Naive thymus-derived CD4-positive, alpha-beta T cell (primary cell): ENCODE measurements around the gene TLK2. TPM values are rescaled to one million over a fixed set of nuclear protein-coding genes. Genes with fewer than 3 reads are reported as not detected.
A peak's percentile ranks its signal among the peaks of the same experiment; 100 is the strongest.
"Not testable (repeated sequence)": the region's sequence is repeated elsewhere in the genome, so short reads cannot be mapped to it uniquely, and the experiment has no call there.

Experiments
- ATAC-seq: fragments of 150-1000 bp; cut with Tn5 transposase; 2 replicates; pipeline ENCODE4 v1.10.0; 2021; ENCODE audit warnings: mild to moderate bottlenecking, moderate library complexity
- CTCF ChIA-PET: fragments of 350-600 bp; sonication (Branson Sonifier 250); formaldehyde crosslinking; loops from one replicate; lab custom pipeline; 2021; ENCODE audit warnings: antibody characterized with exemption; lab: Charles Lee
- POLR2A ChIA-PET: fragments of 350-600 bp; sonication (Branson Sonifier 250); formaldehyde crosslinking; loops from one replicate; lab custom pipeline; 2021; ENCODE audit warnings: antibody characterized with exemption, inconsistent platforms; lab: Charles Lee
- DNase-seq, 9 donors: peaks; one replicate each; pipeline versions ENCODE4 v3.0.0 to v3.0.0-alpha.2; 2020 to 2022; ENCODE audit warnings: mixed read lengths in 1 of 9
- H3K27ac ChIP-seq: one replicate; pipeline ENCODE4 v1.7.0; 2013; ENCODE audit warnings: mild to moderate bottlenecking, low read depth, low read length, moderate library complexity
- H3K27me3 ChIP-seq, 2 donors: one replicate each; pipeline ENCODE4 v1.7.0; 2013; ENCODE audit warnings: low read length in 2 of 2, mild to moderate bottlenecking in 2 of 2, moderate library complexity in 2 of 2; ENCODE audit not compliant: control insufficient read depth in 2 of 2, insufficient read depth in 2 of 2
- H3K36me3 ChIP-seq, 3 experiments: 1 replicate in 2 of 3; 2 replicates in 1 of 3; pipeline ENCODE4 v1.7.0; 2013; ENCODE audit warnings: low read length in 3 of 3, mild to moderate bottlenecking in 3 of 3, moderate library complexity in 1 of 3; ENCODE audit not compliant: insufficient read depth in 3 of 3, control insufficient read depth in 2 of 3
- H3K4me1 ChIP-seq, 2 donors: one replicate each; pipeline ENCODE4 v1.7.0; 2013; ENCODE audit warnings: low read length in 2 of 2, mild to moderate bottlenecking in 2 of 2, moderate library complexity in 1 of 2; ENCODE audit not compliant: control insufficient read depth in 2 of 2, insufficient read depth in 2 of 2
- H3K4me3 ChIP-seq: 2 replicates; pipeline ENCODE4 v1.7.0; 2013; ENCODE audit warnings: mild to moderate bottlenecking, low read length
- H3K9me3 ChIP-seq, 3 experiments: 1 replicate in 2 of 3; 2 replicates in 1 of 3; pipeline ENCODE4 v1.7.0; 2013; ENCODE audit warnings: low read length in 3 of 3; ENCODE audit not compliant: control insufficient read depth in 2 of 3
- H3K27ac Mint-ChIP-seq, 9 donors: one replicate each; pipeline ENCODE4 v1.8.0; 2020 to 2022; ENCODE audit warnings: mixed read lengths in 9 of 9, mild to moderate bottlenecking in 8 of 9, moderate library complexity in 5 of 9, inconsistent platforms in 2 of 9
- H3K27me3 Mint-ChIP-seq, 5 donors: one replicate each; pipeline ENCODE4 v1.8.0; 2021 to 2022; ENCODE audit warnings: mixed read lengths in 5 of 5, mild to moderate bottlenecking in 1 of 5
- H3K36me3 Mint-ChIP-seq, 5 donors: one replicate each; pipeline ENCODE4 v1.8.0; 2020 to 2022; ENCODE audit warnings: mixed read lengths in 5 of 5, mild to moderate bottlenecking in 3 of 5, inconsistent platforms in 1 of 5
- H3K4me1 Mint-ChIP-seq, 7 donors: one replicate each; pipeline ENCODE4 v1.8.0; 2020 to 2022; ENCODE audit warnings: mixed read lengths in 7 of 7, mild to moderate bottlenecking in 3 of 7, inconsistent platforms in 1 of 7
- H3K4me3 Mint-ChIP-seq, 10 donors: one replicate each; pipeline ENCODE4 v1.8.0; 2020 to 2022; ENCODE audit warnings: mild to moderate bottlenecking in 10 of 10, mixed read lengths in 10 of 10, moderate library complexity in 6 of 10, inconsistent platforms in 2 of 10
- H3K9me3 Mint-ChIP-seq, 11 donors: one replicate each; pipeline ENCODE4 v1.8.0; 2020 to 2022; ENCODE audit warnings: mixed read lengths in 11 of 11, mild to moderate bottlenecking in 4 of 11, inconsistent platforms in 1 of 11, moderate library complexity in 1 of 11
- intact Hi-C, 2 donors: fragments of 100-400 bp; cut with micrococcal nuclease; formaldehyde crosslinking; loops; one replicate each; pipeline ENCODE4 v1.15.1; 2023
- polyA plus RNA-seq, 2 donors: library from polyadenylated mRNA; unstranded; fragments of 300-500 nt; fragmentation: Illumina TruSeq; gene quantifications; one replicate each; pipeline ENCODE4 v1.2.3, GENCODE V29; 2021
- total RNA-seq, 6 experiments: library from RNA in 5 of 6; stranded (reverse) in 5 of 6; gene quantifications; 1 replicate in 5 of 6; 2 replicates in 1 of 6; pipeline ENCODE4 v1.2.3 and lab custom pipeline; 2021 to 2026

TLK2 gene
- total RNA-seq (10 to 100 TPM; 48.1 to 84.8 (median 68.6) TPM), polyA plus RNA-seq (10 to 100 TPM in 1 of 2 donors, 1 to 10 TPM in 1; 7.6 to 12.0 TPM), total RNA-seq (lab: John Stamatoyannopoulos, UW) (94.1 reads per million, percentile 83 among the genes with 10 or more reads in this experiment)

DNA sequence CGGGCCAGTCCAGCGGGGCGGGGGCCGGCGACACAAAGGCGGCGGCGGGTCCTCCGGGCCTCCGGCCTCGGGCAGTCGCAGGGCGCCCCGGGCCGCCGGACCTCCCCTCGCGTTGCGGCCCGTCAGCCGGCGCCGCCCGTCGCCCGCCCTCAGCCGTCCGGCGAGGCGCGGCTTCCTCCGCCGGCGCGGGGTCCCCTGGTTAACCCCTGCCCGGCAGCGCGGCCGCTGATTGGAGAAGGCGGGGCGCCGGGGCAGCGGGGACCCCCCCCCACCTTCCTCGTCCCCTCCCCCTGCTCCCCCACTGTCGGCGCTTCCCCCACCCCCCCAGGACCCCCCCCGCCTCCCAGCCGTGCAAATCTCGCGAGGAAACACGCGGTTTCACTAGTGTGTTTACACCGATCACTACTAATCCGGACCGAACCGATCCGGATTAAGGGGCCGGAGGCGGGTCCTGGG lies at the start of gene TLK2:
Gene TLK2 (plus strand): TSS at position 402 of the 456 bp plus-strand sequence. CDS start 2,301 bp downstream, outside the sequence.
- Mint-ChIP-seq H3K27me3 (no peaks in the 10 kb centered on the region), H3K4me3 (peak within 1 kb of the TSS; percentile 87 to 95 (median 92)), H3K36me3 (peaks cover 0 to 11% (median 0%) of the 10 kb centered on the region in 5 donors), H3K9me3 (no peaks in the 10 kb centered on the region), H3K27ac (peak within 1 kb of the TSS; percentile 90 to 98 (median 94)), H3K4me1 (peaks cover 22 to 48% (median 40%) of the 10 kb centered on the region in 7 donors)
- Histone ChIP-seq H3K36me3 (no peaks in the 10 kb centered on the region), H3K4me3 (peak within 1 kb of the TSS; percentile 53), H3K27ac (peak within 1 kb of the TSS; percentile 90), H3K4me1 (peaks cover 5 to 8% of the 10 kb centered on the region in 2 donors), H3K27me3 (no peaks in the 10 kb centered on the region), H3K9me3 (no peaks in the 10 kb centered on the region)
- ATAC-seq (peak; percentile 88), DNase-seq (peak in 7 of 9 donors; percentile 61 to 84 (median 74))
- intact Hi-C loops: loop anchor here (1.0 to 5.0 kb wide), 5 partner anchors 55 to 1801 kb away; partner anchors contain the start of genes METTL2A (in 2 of the 2), BCAS3 (in 1 of the 2) and MED13 (in 1 of the 2)
- POLR2A ChIA-PET: no interaction called here
- CTCF ChIA-PET: no interaction called here

DNA sequence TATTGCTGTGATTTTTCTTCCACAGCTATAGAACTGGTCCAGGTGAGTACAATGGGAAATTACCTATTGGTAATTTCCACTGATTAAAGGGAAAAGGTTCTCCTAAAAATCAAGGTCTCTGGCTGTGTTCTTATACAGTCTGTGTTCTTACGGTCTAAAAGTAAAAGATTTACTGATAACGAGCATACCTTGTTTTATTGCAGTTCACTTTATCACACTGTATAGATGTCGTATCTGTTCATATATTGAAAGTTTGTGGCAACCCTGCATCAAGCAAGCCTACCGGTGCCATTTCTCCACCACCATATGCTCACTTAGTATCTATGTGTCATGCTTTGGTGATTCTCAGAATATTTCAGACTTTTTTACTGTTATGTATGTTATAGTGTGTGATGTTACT lies 43.4 kb upstream of the TLK2 start:
- H3K27me3 Mint-ChIP-seq, H3K4me3 ChIP-seq, H3K4me1 Mint-ChIP-seq, H3K4me1 ChIP-seq, H3K9me3 ChIP-seq, H3K27me3 ChIP-seq, ATAC-seq, H3K36me3 ChIP-seq, H3K9me3 Mint-ChIP-seq, H3K27ac ChIP-seq, DNase-seq, H3K4me3 Mint-ChIP-seq, POLR2A ChIA-PET, H3K27ac Mint-ChIP-seq, intact Hi-C loops, CTCF ChIA-PET: not testable (repeated sequence)
- H3K36me3 Mint-ChIP-seq: peaks cover 0 to 33% (median 10%) of the 10 kb centered on the region in 5 donors

DNA sequence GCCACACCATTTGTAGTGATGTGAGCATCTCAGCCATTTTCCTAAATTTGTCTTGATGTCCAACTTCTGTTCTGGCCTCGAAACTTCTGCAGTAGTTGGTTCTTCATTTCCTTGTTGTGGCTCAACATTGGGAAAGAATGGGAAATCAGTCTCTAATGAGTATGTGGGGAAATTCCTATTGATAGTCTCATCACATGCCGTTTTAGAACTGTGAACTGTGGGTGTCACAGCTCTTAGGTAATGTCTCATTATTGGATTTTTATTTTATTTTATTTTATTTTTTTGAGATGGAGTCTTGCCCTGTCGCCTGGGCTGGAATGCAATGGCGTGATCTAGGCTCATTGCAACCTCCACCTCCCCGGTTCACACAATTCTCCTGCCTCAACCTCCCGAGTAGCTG lies 37.4 kb upstream of the TLK2 start:
- H3K27me3 Mint-ChIP-seq, H3K27me3 ChIP-seq, H3K27ac ChIP-seq, POLR2A ChIA-PET, ATAC-seq, CTCF ChIA-PET, H3K4me3 ChIP-seq, H3K27ac Mint-ChIP-seq, H3K4me3 Mint-ChIP-seq, H3K9me3 Mint-ChIP-seq, H3K4me1 Mint-ChIP-seq, DNase-seq, H3K4me1 ChIP-seq, intact Hi-C loops, H3K9me3 ChIP-seq: not testable (repeated sequence)
- H3K36me3 Mint-ChIP-seq: peaks cover 0 to 40% (median 11%) of the 10 kb centered on the region in 5 donors
- peaks cover 0 to 38% (median 0%) of the 10 kb centered on the region in 3 experiments for H3K36me3 ChIP-seq

DNA sequence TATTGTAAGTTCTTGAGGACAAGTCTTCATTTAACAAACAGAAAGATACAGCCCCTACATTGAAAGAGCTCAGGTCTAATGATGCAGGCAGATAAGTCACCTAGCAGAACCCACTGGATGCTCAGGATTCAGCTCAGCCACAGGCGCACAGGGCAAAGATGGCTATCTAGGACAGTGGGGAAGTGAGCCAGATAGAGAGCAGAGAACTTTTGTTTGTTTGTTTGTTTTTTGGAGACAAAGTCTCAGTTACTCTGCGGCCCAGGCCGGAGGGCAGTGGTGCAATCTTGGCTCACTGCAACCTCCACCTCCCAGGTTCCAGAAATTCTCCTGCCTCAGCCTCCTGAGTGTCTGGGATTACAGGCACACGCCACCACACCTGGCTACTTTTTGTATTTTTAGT lies 34.6 kb upstream of the TLK2 start:
- POLR2A ChIA-PET: no interaction called here
- Histone ChIP-seq H3K27ac (no peak overlapping the region), H3K36me3 (peaks cover 0 to 63% (median 4%) of the 10 kb centered on the region in 3 experiments), H3K9me3 (no peaks in the 10 kb centered on the region), H3K4me1 (no peaks in the 10 kb centered on the region), H3K4me3 (no peak overlapping the region), H3K27me3 (no peaks in the 10 kb centered on the region)
- Mint-ChIP-seq H3K9me3 (peaks cover 0 to 1% (median 0%) of the 10 kb centered on the region in 11 donors), H3K27ac (peak overlapping the region in 1 of 9 donors; percentile 21), H3K4me3 (no peak overlapping the region), H3K27me3 (no peaks in the 10 kb centered on the region), H3K4me1 (peaks cover 0 to 2% (median 0%) of the 10 kb centered on the region in 7 donors), H3K36me3 (peaks cover 0 to 48% (median 21%) of the 10 kb centered on the region in 5 donors)
- ATAC-seq (no peak), DNase-seq (no peak)
- intact Hi-C loops: no loop called here
- CTCF ChIA-PET: no interaction called here

DNA sequence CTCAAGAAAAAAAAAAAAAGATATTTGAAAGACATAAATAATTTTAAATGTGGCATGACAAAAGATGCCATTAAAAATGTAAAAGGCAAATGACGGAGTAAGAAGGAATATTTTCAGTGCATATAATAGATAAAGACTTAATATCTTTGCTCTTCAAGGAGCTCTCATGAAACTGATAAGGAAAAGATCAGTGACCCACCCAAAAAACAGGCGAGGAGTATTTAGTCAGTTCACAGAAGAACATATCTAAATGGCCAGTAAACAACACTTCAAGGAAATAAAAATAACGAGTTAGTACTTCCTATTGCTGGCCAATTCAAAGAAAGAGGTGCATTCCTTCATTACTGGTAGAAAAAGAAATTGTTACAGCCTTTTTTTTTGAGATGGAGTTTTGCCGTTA lies 32.8 kb upstream of the TLK2 start:
- H3K9me3 ChIP-seq, H3K4me1 Mint-ChIP-seq, DNase-seq, H3K27me3 ChIP-seq, H3K9me3 Mint-ChIP-seq, POLR2A ChIA-PET, H3K27ac Mint-ChIP-seq, H3K27ac ChIP-seq, intact Hi-C loops, H3K4me1 ChIP-seq, CTCF ChIA-PET, H3K4me3 ChIP-seq, ATAC-seq, H3K27me3 Mint-ChIP-seq, H3K4me3 Mint-ChIP-seq: not testable (repeated sequence)
- peaks cover 0 to 42% (median 23%) of the 10 kb centered on the region in 5 donors for H3K36me3 Mint-ChIP-seq
- peaks cover 0 to 59% (median 4%) of the 10 kb centered on the region in 3 experiments for H3K36me3 ChIP-seq

DNA sequence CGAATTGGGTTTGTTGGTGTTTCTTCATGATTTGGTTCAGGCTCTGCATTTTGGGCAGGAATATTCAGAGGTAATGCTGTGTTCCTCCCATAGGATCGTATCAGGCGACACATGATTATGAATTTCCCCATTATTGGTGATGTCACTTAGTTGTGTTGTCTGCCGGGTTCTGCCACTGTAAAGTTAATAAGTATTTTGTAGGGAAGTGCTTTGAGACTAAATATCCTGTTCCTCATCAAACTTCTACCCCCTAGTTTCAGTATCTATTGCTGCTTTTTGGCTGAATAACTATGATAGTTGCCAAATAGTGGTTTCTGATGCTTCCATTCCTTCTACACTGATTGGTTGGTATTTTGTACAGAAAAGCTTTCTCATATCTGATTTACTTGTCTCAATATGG lies 26.4 kb upstream of the TLK2 start:
- H3K36me3 Mint-ChIP-seq: peaks cover 0 to 23% (median 17%) of the 10 kb centered on the region in 5 donors
- H3K4me3 Mint-ChIP-seq, POLR2A ChIA-PET, H3K27ac ChIP-seq, H3K4me3 ChIP-seq, DNase-seq, H3K9me3 Mint-ChIP-seq, intact Hi-C loops, H3K27me3 Mint-ChIP-seq, H3K9me3 ChIP-seq, CTCF ChIA-PET, H3K4me1 Mint-ChIP-seq, H3K27me3 ChIP-seq, H3K27ac Mint-ChIP-seq: not testable (repeated sequence)
- H3K4me1 ChIP-seq: peaks cover 0 to 10% of the 10 kb centered on the region in 2 donors
- ATAC-seq: peak; percentile 40
- H3K36me3 ChIP-seq: peaks cover 0 to 15% (median 0%) of the 10 kb centered on the region in 3 experiments

DNA sequence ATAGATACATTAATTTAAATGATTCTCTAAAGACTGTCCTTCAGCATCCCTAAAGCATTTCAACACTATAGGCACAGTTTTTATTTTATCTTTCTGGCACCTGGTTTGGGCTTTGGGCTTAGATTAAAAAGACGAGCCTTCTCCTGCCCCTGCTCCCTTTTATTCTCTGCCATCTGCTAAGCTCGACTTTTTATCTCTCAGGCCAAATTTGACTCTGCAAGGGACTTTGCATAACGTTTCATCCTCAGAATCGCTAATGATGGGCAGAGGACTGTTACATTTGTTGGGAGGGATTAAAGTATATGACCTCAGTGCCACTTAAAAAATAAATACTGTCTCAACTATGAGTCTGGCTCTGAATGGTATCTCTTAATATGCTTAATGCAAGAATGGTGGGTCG lies 25.6 kb upstream of the TLK2 start:
- H3K9me3 ChIP-seq, H3K27ac ChIP-seq, H3K27me3 ChIP-seq, POLR2A ChIA-PET, DNase-seq, H3K36me3 ChIP-seq, H3K27me3 Mint-ChIP-seq, H3K9me3 Mint-ChIP-seq, intact Hi-C loops, H3K4me1 Mint-ChIP-seq, CTCF ChIA-PET, H3K4me3 ChIP-seq, ATAC-seq, H3K4me3 Mint-ChIP-seq, H3K27ac Mint-ChIP-seq: not testable (repeated sequence)
- H3K36me3 Mint-ChIP-seq: peaks cover 0 to 15% (median 12%) of the 10 kb centered on the region in 5 donors
- H3K4me1 ChIP-seq: peaks cover 0 to 10% of the 10 kb centered on the region in 2 donors
